ENCODE data around the gene POLN.
"Not testable (repeated sequence)": the region's sequence is repeated elsewhere in the genome, so short reads cannot be mapped to it uniquely, and the experiment has no call there.

Gene POLN

GRCh38 chr4:2222838-2223237 lies 19.1 kb downstream of the POLN start:
- DNase-seq (ENCODE audit: extremely low spot score) = no peak
- TF ChIP-seq, protein P1, sequence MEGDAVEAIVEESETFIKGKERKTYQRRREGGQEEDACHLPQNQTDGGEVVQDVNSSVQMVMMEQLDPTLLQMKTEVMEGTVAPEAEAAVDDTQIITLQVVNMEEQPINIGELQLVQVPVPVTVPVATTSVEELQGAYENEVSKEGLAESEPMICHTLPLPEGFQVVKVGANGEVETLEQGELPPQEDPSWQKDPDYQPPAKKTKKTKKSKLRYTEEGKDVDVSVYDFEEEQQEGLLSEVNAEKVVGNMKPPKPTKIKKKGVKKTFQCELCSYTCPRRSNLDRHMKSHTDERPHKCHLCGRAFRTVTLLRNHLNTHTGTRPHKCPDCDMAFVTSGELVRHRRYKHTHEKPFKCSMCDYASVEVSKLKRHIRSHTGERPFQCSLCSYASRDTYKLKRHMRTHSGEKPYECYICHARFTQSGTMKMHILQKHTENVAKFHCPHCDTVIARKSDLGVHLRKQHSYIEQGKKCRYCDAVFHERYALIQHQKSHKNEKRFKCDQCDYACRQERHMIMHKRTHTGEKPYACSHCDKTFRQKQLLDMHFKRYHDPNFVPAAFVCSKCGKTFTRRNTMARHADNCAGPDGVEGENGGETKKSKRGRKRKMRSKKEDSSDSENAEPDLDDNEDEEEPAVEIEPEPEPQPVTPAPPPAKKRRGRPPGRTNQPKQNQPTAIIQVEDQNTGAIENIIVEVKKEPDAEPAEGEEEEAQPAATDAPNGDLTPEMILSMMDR (IDR thresholded peaks at IDR 0.05; ENCODE audit: control extremely low read depth, extremely low read depth, low read depth, missing control alignments) = no peak
- CTCF ChIA-PET = interaction anchor here (1.4 to 7.5 kb wide), 3 partner anchors 218 to 220 kb away, joined by 3 to 82 read pairs (median 12); no protein-coding TSS in a partner anchor
- POLR2A ChIA-PET = no interaction called here

DNA sequence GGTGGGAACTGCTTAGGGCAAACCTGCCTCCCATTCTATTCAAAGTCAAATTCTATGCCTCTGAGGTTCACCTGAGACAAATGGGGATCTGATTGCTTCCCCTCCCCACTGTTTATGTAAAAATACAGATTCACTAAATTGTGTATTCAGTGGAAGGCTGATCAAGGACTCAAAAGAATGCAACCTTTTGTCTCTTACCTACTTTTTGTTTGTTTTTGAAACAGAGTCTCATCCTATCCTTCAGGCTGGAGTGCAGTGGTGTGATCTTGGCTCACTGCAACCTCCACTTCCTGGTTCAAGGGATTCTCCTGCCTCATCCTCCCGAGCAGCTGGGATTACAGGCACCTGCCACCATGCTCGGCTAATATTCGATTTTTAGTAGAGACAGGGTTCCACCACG lies 20.5 kb downstream of the POLN start:
- CTCF ChIA-PET = interaction anchor here (0.6 to 7.5 kb wide), 12 partner anchors 8 to 264 kb away, joined by 3 to 82 read pairs (median 8); partner anchors contain the start of genes CFAP99 and ZFYVE28
- DNase-seq (ENCODE audit: extremely low spot score); POLR2A ChIA-PET: not testable (repeated sequence)

- ChIA-PET CTCF (interaction anchor here (0.7 to 7.5 kb wide), 47 partner anchors 10 to 563 kb away, joined by 3 to 82 read pairs (median 4); partner anchors contain the start of genes CFAP99, HAUS3, NELFA and POLN), POLR2A (interaction anchor here (0.6 to 0.7 kb wide), 2 partner anchors 42 to 860 kb away, joined by 3 to 5 read pairs; partner anchors contain the start of gene MXD4)
- TF ChIP-seq, protein P1 (IDR thresholded peaks at IDR 0.05; ENCODE audit: control extremely low read depth, extremely low read depth, low read depth, missing control alignments) = peak; percentile 96
- DNase-seq (ENCODE audit: extremely low spot score) = peak; percentile 66
These were observed 21.8 kb downstream of the POLN start for GRCh38 chr4:2220016-2220630.

DNA sequence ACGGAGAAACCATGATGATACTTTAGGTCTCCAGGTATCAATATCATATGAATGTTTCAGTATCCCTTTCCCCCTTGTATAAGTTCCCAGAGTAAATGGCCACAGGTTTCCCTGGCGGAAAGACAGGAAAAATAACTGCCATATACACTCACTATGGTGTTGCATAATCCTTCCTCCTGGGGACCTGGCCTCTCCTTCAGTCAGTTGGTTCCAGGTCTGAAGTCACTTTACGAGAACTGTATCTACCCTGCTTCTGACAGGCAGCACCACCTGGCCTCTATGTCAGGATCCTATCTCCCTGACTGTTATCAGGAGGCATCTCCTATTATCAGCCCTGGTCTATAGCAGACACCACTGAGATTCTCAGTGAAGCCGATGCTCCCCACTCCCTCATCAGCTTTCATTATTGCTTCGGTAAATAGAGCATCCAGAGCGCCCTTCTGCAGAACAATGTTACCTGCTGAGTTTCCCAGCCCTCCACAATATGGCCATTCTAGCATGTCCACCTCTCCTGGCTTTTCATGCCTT lies 22.6 kb downstream of the POLN start:
- CTCF ChIA-PET = interaction anchor here (0.8 to 7.5 kb wide), 34 partner anchors 10 to 564 kb away, joined by 3 to 82 read pairs (median 4); partner anchors contain the start of genes CFAP99, HAUS3, POLN and RNF4
- TF ChIP-seq, protein P1 (IDR thresholded peaks at IDR 0.05; ENCODE audit: control extremely low read depth, extremely low read depth, low read depth, missing control alignments) = no peak
- POLR2A ChIA-PET = interaction anchor here (0.7 kb wide), 1 partner anchor 43 kb away, joined by 3 read pairs; the partner anchor contains the start of gene MXD4
- DNase-seq (ENCODE audit: extremely low spot score) = no peak

DNA sequence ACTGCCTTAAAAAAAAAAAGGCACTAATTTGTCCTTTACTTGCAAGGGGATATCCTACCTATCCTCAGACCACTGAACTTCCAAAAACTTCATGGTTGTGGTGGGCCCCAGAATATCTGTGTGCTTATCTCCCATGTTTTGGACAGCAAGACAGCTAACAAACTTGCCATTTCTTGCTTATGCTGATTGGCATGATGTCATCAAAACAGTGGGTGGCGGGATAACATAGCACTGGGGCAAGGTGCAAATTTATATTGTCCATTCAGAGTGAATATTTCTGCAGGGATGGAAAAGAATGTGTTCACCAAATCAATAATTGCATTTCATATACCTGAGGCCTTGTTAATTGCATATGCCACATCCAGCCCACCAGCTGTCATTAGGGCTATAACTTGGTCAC lies 23.5 kb downstream of the POLN start:
- ChIA-PET POLR2A (no interaction called here), CTCF (interaction anchor here (1.1 to 7.5 kb wide), 5 partner anchors 10 to 244 kb away, joined by 5 to 82 read pairs (median 26); no protein-coding TSS in a partner anchor)
- TF ChIP-seq, protein P1 (IDR thresholded peaks at IDR 0.05; ENCODE audit: control extremely low read depth, extremely low read depth, low read depth, missing control alignments) = no peak
- DNase-seq (ENCODE audit: extremely low spot score) = no peak

- POLR2A ChIA-PET = no interaction called here
These were observed 24.2 kb downstream of the POLN start for GRCh38 chr4:2217726-2218125.

More at GRCh38 chr4:2217726-2218125, 24.2 kb downstream of the POLN start:
- TF ChIP-seq, protein P1 (IDR thresholded peaks at IDR 0.05; ENCODE audit: control extremely low read depth, extremely low read depth, low read depth, missing control alignments) = no peak
- CTCF ChIA-PET = interaction anchor here (1.0 to 7.5 kb wide), 4 partner anchors 8 to 233 kb away, joined by 3 to 82 read pairs (median 4); no protein-coding TSS in a partner anchor
- no peak for DNase-seq (ENCODE audit: extremely low spot score)
